Posterior cingulate gyrus (tissue), 11 donors: ENCODE results near the gene ACTN2.

Experiments used
- DNase-seq, 10 donors: peaks; one replicate each; pipeline versions ENCODE4 v3.0.0 to v3.0.0-alpha.2; 2020 to 2021; ENCODE audit warnings: mixed read lengths in 3 of 10
- intact Hi-C: fragments of 100-400 bp; cut with DNase I; formaldehyde crosslinking; loops from one replicate; pipeline ENCODE4 v1.15.1; 2023

Gene ACTN2

DNA sequence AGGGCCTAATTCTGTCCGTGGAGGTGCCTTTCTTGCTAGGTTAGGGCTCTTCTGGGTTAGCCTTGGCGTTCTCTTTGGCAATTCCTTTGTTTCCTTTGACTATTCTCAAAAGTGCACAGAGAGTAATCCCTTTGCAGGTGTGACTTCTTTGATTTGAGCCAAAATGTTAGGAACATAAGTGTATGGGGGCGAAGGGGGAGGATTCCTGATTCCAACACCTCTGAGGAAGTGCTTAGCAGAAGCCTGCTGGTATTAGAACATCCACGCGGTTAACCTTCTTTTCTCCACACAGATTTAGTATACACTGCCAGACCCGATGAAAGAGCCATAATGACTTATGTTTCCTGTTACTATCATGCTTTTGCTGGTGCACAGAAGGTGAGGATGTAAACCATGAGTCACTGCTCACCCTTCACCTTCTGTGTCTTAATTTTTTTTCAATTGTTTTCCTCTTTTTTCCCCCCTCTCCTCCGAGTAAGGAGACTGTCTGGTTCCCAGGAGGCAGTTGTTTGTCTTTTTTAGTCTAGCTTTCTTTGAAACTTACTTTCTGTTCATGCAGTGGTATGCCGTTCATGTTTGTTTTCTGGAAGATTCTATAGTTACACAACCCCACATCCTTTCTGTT is 48.0 kb downstream of the ACTN2 start:
- intact Hi-C loops, result no loop called here
- DNase-seq, result no peak

DNA sequence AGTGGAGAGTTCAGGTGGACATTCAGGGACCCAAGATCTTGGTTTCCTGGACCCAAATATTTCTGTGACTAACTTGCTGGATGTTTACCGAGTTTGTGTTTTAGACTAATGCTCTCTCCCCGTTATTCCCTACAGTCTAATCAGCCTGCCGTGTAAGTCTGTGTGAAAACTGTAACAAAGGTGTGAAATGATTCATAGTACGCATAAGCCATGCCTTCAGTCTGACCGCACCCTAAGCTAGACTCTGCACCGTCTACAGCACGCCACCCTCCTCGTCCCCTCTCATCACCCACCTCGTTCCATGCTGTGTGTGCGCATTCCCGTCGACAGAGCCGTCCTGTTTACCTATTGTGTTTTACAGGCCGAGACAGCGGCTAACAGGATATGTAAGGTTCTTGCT is 50.5 kb downstream of the ACTN2 start:
- intact Hi-C loops, result no loop called here
- no peak for DNase-seq

DNA sequence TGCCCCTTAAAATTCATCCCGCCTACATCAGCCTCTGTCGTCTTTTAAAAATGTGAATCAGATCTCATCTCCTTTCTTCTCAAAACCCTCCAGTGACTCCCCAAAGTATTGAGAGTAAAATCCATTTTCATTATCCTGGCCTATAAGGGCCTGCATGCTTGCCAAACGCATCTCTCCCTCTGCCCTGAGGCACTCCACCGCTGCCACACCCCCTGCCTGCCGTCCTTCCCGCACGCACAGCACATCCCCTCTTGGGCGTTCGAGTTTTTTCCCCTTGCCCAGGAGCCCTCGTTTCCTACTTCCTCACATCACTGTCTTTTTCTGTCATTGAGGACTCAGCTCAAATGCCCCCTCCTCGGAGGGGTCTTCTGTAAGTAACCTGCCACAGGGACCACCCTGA is 55.5 kb downstream of the ACTN2 start:
- no peak for DNase-seq
- intact Hi-C loops, result no loop called here

DNA sequence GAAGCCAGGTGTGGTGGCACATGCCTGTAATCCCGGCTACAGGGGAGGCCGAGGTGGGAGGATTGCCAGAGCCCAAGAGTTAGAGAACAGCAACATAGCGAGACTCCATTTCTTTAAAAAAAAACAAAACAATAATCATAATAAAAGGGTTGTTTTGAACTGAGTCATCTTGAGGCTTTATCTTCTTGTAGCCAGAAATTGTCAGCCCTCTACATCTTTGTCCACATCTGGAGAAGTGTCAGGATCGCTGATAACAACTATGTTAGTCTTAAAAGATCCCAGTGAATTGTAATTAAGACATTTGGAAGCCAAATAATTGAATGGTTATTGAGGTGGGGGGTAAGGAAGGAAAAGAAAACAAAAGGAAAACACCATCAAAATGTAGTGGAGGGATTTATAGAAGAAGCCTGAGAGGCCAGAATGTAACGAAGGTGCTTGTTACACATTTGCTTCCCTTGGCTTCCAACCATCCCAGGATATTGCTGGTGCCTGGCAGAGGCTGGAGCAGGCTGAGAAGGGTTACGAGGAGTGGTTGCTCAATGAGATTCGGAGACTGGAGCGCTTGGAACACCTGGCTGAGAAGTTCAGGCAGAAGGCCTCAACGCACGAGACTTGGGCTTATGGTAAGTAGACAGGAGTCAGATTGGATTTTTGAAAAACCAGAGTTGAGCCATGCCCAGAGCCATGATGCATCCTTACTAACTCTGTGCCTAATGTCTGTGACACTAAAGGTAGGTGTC is 56.3 kb downstream of the ACTN2 start:
- no peak for DNase-seq
- intact Hi-C loops, result no loop called here

DNA sequence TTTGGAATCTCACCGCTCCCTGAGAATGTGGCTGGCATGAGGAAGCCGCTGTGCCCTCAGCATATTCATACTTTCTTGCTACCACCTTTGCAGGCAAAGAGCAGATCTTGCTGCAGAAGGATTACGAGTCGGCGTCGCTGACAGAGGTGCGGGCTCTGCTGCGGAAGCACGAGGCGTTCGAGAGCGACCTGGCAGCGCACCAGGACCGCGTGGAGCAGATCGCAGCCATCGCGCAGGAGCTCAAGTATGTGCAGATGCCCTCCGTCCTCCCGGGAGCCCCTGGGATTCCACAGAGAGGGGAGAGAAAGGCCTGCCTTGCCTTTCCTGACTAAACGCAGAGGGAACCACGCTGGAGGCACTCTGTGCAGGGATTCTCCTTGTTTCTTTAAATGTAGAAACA is 58.2 kb downstream of the ACTN2 start:
- no peak for DNase-seq
- intact Hi-C loops, result no loop called here

DNA sequence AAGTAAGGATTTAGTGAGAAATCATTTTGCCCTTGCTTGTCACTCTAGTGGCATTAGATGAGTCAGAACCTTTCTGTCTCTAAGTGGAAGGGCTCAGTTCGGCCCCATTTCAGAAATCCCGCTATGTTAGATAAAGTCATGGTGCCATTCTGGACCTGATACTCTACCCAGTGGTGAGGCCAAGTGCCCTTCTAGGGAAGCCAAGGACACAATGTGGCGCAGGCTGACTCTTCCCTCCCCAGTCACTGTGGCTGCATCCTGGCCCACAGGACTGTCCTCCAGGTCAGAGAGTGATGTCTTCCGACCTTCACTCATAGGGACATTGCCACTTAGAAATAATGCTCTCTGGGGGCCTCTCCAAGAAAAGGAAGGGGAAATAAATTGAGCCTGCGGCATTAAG is 60.5 kb downstream of the ACTN2 start:
- DNase-seq, result no peak
- intact Hi-C loops, result no loop called here

DNA sequence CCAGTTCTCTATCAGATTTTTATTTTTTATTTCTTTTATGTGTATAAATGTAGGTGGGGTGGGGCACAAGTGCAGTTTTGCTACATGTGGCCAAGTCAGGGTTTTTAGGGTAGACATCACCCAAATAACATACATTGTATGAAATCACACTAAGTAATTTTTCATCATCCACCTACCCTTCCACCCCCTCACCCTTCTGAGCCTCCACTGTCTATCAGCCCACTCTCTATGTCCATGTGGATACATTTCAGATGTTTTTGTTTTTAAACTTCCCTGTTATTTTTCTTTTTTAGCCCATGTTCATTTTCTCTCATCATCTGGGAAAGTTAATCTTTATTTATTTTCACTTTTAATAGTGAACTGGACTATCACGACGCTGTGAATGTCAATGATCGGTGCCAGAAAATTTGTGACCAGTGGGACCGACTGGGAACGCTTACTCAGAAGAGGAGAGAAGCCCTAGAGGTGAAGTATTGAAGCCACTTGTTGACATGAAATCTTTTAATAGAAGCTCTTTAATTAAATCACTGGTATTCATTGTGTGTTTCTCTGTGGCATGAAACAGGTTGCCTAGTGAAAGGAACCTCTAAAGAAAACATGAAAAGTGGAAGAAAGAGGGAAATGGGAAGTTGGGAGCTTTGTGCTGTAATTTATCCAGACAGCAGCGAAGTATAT is 61.1 kb downstream of the ACTN2 start:
- no peak for DNase-seq
- intact Hi-C loops, result no loop called here

DNA sequence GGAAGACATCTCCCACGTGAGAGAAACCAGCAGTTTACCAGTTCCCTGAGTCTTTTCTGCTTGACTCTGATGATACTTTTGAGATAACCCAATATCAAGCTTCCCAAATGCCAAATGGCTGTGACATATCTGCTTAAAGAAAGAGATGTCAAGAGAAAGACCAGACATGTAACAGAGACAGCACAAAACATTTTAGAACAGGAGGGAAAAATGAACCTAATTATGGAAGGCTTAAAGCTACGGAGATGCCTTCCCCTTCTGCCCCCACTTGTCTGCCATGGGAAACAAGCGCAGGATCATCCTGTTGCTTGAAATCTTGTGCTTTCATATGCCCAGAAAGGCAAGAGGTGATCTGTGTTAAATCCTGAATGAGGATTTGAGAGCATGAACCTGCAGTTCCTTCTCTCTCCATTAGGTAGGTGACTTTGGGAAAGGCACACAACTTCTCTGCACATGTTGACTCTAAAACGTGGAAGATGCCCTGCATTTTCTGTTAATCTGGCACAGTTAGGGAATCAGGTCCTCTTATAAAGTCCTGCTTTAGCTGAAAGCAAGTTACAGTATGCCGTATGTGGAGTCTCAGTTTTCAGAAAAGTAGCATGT is 62.1 kb downstream of the ACTN2 start:
- intact Hi-C loops, result no loop called here
- DNase-seq, result no peak

DNA sequence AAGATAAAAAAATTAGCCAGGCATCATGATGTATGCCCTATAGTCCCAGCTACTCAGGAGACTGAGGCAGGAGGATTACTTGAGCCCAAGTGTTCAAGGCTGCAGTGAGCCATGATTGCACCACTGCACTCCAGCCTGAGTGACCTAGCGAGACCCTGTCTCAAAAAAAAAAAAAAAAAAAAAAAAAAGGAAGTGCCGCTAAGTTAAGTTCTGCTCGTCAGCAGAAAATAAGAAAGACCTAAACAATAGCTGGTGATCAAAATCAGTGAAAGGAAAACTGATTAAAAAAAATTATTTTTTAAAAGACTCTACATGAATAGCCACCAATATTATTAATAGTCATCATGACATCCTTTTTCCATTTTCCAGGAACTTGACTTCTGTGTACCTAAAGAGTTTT is 64.6 kb downstream of the ACTN2 start:
- intact Hi-C loops, result no loop called here
- no peak for DNase-seq

DNA sequence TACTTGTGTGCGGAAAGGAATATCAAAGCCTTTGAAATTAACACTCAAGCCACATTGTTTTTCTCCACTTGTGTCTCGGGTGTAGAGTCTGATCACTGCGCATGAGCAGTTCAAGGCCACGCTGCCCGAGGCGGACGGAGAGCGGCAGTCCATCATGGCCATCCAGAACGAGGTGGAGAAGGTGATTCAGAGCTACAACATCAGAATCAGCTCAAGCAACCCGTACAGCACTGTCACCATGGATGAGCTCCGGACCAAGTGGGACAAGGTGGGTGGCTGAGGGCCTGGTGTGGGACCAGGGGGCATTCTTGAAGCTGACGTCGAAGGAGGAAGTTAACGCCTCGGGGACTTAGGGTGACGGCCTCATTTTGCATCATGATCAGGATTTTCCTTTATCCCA is 65.1 kb downstream of the ACTN2 start:
- intact Hi-C loops, result no loop called here
- DNase-seq, result no peak

DNA sequence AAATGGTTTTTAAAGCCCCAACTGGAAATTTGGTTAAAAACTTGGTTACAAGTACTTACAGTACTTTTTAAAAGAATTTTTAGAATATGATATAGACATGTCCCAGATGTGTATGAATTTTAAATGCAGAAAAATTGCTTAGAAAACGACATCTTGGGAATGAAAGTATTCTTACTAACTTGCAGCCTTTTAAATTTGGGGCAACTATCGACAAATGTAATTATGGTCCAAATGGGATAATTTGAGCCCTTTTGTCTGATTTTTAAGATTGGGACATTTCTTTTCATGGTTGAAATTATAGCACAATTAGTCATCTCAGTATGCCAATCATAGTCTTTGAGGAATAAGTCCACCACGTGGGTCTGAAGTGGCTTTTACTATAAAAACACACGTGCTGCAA is 65.6 kb downstream of the ACTN2 start:
- intact Hi-C loops, result no loop called here
- DNase-seq, result no peak

DNA sequence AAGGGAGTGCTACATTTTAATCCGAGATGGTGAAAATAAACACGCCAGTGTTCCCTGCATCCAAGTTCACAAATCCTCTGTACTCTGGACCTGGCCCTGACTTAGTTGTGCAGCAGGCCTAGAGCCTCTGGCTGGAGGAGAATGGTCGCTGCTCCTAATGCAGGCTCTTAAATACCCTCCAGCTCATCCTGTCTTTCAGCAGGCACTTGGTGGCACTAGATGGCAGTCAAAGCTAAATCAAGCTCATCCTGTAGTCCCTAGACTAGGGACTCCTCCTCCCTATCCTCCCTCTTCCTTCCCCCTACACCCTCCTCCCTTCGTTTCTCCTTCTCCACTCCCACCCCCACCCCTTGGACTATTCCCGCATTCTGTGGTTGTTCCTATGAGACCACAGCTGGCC is 67.2 kb downstream of the ACTN2 start:
- peak in 4 of 10 donors; percentile 19 to 78 (median 34) for DNase-seq
- intact Hi-C loops, result no loop called here

DNA sequence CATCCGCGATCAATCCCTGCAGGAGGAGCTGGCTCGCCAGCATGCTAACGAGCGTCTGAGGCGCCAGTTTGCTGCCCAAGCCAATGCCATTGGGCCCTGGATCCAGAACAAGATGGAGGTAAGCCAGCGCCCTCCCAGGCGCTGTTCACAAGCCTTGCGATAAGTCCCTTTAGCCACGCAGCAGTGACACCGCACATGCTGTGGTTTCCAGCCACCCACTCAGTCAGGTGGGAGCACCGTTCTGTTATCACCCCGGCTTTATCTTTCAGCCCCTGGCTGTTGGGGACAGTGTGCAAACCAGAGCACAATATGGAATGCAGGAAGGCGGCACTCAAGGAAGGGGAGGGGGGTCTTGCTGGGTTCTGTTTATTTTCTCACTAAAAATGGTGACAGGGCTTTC is 67.7 kb downstream of the ACTN2 start:
- intact Hi-C loops, result no loop called here
- DNase-seq, result peak in 7 of 10 donors; percentile 15 to 90 (median 31)

DNA sequence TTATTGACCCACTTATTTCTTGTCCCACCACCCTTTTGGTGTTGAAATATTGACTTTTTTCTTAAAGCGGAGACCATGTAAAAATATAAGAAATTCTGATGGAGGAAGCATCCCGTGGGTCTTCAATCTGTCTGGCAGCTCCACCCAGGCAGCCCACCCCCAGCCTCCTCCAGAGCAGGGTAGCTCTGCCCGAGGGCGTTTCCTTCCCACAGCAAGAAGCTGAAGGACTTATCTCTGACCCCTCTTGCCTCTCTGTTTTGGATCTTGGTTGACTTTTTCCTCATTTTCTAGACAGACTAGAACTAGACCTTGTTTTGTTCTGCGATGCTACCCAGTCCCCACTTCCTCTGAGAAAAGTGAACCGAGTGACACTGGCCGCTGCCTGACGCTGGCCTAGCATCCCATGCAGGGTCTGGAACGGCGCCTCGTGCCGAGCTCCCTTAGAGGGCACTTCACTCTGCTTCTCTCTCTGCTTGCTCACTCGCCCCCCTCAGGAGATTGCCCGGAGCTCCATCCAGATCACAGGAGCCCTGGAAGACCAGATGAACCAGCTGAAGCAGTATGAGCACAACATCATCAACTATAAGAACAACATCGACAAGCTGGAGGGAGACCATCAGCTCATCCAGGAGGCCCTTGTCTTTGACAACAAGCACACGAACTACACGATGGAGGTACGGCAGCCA is 68.4 kb downstream of the ACTN2 start:
- intact Hi-C loops, result no loop called here
- DNase-seq, result peak in 1 of 10 donors; percentile 57

DNA sequence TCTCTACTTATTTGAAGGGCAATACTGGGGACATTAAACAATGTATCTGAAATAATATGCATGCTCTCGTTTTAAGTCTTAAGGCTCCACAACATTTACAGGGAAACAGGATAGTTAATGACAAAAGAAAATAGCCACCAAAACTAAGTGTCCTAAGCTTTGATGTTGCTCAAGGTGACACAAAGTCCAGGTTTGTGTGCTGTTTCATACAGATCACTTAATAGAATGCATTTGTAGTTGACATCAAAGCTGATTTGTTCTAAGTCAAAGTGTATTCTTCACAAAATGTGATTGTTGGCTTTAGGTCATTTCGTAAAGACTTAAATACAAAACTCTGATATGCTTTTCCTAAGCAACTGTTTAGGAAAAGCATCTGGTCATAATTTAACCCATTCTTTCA is 71.3 kb downstream of the ACTN2 start:
- intact Hi-C loops, result no loop called here
- DNase-seq, result no peak

DNA sequence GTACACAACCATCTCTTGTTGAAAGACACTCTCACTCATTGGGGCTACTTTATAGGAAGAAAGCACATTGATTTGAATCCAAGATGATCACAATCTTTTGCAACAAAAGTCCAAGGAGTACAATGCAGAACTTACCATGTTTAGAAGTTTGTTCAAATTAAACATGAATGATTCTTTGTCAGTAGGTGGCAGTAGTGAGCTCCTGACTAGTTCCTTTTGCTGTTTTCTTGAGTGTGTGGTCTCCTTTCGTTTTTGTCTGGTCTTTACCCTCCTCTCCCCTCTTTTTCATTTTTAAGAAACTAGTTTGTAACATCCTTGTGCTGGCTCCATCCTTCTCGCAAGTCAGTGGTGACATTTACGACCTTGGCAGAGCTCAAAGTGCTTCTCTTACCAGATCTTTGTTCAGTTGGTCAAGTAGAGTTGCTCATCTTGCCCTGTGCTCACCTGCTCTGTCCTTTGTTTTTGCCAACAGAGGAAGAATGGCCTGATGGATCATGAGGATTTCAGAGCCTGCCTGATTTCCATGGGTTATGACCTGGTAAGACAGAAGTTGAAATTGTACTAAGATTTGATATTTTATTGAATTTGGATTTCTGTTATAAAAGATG is 73.1 kb downstream of the ACTN2 start:
- DNase-seq, result no peak
- intact Hi-C loops, result no loop called here

DNA sequence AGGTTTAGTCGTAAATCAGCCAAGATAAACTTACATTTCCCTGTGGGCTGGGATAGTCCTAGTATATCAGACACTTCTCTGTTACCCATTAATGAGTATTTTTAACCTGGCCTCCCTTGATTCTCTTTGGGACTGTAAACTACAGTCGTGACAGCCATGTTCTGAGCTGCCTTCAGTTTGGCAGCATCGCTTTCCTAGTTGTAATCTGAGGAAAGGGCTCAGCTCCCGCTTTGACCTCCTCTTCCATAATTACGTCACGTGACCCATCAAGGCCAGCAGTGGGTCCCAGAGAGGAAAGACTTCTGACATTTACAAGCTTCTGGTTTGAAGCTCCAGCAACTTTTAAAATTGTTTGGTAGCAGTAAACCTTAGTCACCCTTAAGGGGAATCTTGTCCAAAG is 74.2 kb downstream of the ACTN2 start:
- intact Hi-C loops, result loop anchor here (10.0 kb wide), 1 partner anchor 804 kb away; no protein-coding TSS in a partner anchor
- DNase-seq, result no peak

DNA sequence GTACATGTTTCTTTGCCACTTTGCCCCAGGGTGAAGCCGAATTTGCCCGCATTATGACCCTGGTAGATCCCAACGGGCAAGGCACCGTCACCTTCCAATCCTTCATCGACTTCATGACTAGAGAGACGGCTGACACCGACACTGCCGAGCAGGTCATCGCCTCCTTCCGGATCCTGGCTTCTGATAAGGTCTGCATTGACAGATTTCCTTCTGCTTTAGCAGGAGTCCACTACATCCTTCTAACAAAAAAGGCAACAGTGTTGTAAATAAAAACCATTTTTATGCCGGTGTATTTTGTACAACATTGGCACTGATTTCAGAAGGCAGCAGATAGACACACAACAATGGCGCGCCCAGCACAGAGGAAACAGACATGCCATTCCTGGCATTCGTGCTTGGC is 74.7 kb downstream of the ACTN2 start:
- DNase-seq, result no peak
- intact Hi-C loops, result loop anchor here (10.0 kb wide), 1 partner anchor 804 kb away; no protein-coding TSS in a partner anchor

DNA sequence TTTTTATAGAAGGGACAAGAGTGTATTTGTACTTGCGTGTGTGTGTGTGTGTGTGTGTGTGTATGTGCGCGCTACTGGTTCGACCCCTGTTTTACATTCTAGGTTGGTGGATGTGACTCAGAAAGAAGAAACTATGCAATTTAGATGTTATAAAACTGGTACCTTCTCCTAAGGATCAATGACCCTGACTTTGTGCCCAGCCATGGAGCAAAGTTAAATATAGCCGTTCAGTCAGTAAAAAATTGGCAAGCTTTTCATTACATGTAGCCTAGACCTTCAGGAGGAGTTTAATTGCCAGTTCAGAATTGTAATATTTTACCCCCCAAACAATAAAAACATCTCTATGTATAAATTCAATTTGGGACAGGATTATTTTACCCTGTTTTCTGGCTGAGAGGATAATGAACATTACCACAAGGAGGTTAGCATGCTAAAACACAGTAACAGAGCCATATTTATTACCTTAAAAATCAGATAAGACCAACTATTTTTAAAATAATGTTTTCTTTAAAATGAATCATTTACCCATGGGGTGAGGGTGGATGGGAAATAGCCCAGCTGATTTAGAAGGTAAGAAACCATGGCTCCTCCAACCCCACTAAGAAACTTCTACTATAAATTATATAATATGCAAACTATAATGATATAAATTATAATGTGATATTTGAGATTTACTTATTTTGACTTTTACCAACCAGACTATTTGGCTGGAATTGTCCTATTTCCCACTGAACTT is 75.3 kb downstream of the ACTN2 start:
- no peak for DNase-seq
- intact Hi-C loops, result loop anchor here (10.0 kb wide), 1 partner anchor 803 kb away; no protein-coding TSS in a partner anchor

DNA sequence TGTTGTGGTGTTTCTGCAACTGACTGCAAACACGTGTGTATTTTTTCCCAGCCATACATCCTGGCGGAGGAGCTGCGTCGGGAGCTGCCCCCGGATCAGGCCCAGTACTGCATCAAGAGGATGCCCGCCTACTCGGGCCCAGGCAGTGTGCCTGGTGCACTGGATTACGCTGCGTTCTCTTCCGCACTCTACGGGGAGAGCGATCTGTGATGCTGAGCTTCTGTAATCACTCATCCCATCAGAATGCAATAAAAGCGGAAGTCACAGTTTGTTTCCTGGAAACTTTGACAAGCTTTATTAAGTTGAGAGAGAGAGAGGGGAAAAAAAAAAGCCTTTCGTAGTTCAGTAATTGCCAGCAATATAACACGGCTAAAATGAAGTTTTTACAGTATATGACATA is 76.1 kb downstream of the ACTN2 start:
- intact Hi-C loops, result loop anchor here (10.0 kb wide), 1 partner anchor 802 kb away; no protein-coding TSS in a partner anchor
- peak in 4 of 10 donors; percentile 15 to 86 (median 30) for DNase-seq
